ENCODE measurements around the gene PELI1.

- TF ChIP-seq CTCF (IDR thresholded peaks at IDR 0.05; ENCODE audit: poor library complexity) (no peak), EZH2phosphoT487 (IDR thresholded peaks at IDR 0.05; ENCODE audit: low read depth, severe bottlenecking, unreplicated experiment) (no peak)
These were observed 17.6 kb downstream of the PELI1 start for GRCh38 chr2:64126601-64127000.

All from hepatocyte (in vitro differentiated cells).